ENCODE data around the gene NCAPG2. TPM values are rescaled to one million over a fixed set of nuclear protein-coding genes. Genes with fewer than 3 reads are reported as not detected.

NCAPG2 gene
- total and polyA plus RNA-seq, 2 experiments from 2014 or later, result 10.8 to 14.0 TPM

- TF ChIP-seq CTCF (IDR thresholded peaks at IDR 0.05; ENCODE audit: low read depth, low read length), result no peak
Measured at GRCh38 chr7:158729646-158730382, 25.2 kb upstream of the NCAPG2 start.

GRCh38 chr7:158728911-158729645, 24.5 kb upstream of the NCAPG2 start:
- DNase-seq (ENCODE audit: low read depth in 1 of 2, low spot score in 1 of 2), result no peak
- no peaks in the 10 kb centered on the region for H3K4me1 ChIP-seq (ENCODE audit: low read depth)
- H3K9me3 ChIP-seq (ENCODE audit: low read depth), result no peaks in the 10 kb centered on the region
- H3K27ac ChIP-seq, result no peak overlapping the region
- H3K27me3 ChIP-seq, result no peaks in the 10 kb centered on the region
- no peak overlapping the region for H3K4me3 ChIP-seq
- H3K36me3 ChIP-seq, result peaks cover 9% of the 10 kb centered on the region
- no peak for TF ChIP-seq CTCF (IDR thresholded peaks at IDR 0.05; ENCODE audit: low read depth, low read length)

More at GRCh38 chr7:158729646-158730382, 25.2 kb upstream of the NCAPG2 start:
- no peak for DNase-seq (ENCODE audit: low read depth in 1 of 2, low spot score in 1 of 2)
- no peaks in the 10 kb centered on the region for H3K27me3 ChIP-seq
- no peak overlapping the region for H3K27ac ChIP-seq
- H3K4me1 ChIP-seq (ENCODE audit: low read depth), result no peaks in the 10 kb centered on the region
- no peak overlapping the region for H3K4me3 ChIP-seq
- H3K36me3 ChIP-seq, result peaks cover 9% of the 10 kb centered on the region
- no peaks in the 10 kb centered on the region for H3K9me3 ChIP-seq (ENCODE audit: low read depth)

GRCh38 chr7:158727690-158728089, 23.1 kb upstream of the NCAPG2 start:
- no peaks in the 10 kb centered on the region for H3K27me3 ChIP-seq
- H3K36me3 ChIP-seq, result peaks cover 1% of the 10 kb centered on the region
- H3K9me3 ChIP-seq (ENCODE audit: low read depth), result no peaks in the 10 kb centered on the region
- no peak for TF ChIP-seq CTCF (IDR thresholded peaks at IDR 0.05; ENCODE audit: low read depth, low read length)
- no peak overlapping the region for H3K27ac ChIP-seq
- no peak overlapping the region for H3K4me3 ChIP-seq
- no peaks in the 10 kb centered on the region for H3K4me1 ChIP-seq (ENCODE audit: low read depth)
- DNase-seq (ENCODE audit: low read depth in 1 of 2, low spot score in 1 of 2), result no peak

- Histone ChIP-seq H3K36me3 (no peaks in the 10 kb centered on the region), H3K9me3 (ENCODE audit: low read depth) (no peaks in the 10 kb centered on the region), H3K27me3 (no peaks in the 10 kb centered on the region), H3K4me3 (no peak overlapping the region), H3K4me1 (ENCODE audit: low read depth) (no peaks in the 10 kb centered on the region), H3K27ac (no peak overlapping the region)
- DNase-seq (ENCODE audit: low read depth in 1 of 2, low spot score in 1 of 2), result no peak
- TF ChIP-seq CTCF (IDR thresholded peaks at IDR 0.05; ENCODE audit: low read depth, low read length), result no peak
Measured at GRCh38 chr7:158726277-158726807, 21.7 kb upstream of the NCAPG2 start.

DNA sequence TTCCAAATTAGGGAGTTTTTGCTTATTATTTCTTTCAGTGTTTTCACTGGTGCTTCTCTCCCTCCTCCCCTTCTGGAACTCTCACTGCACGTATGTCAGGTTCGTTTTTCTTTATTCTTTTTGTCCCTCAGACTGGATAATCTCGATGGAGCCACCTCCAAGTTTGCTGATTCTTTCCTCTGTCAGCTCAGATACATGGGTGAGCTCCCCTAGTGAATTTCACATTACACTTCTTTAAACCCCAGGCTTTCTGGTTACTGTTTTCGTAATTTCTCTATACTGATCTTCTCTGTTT, 20.8 kb upstream of the NCAPG2 start:
- Histone ChIP-seq H3K27me3 (no peaks in the 10 kb centered on the region), H3K36me3 (no peaks in the 10 kb centered on the region), H3K9me3 (ENCODE audit: low read depth) (no peaks in the 10 kb centered on the region), H3K27ac (no peak overlapping the region), H3K4me1 (ENCODE audit: low read depth) (no peaks in the 10 kb centered on the region), H3K4me3 (no peak overlapping the region)
- no peak for DNase-seq (ENCODE audit: low read depth in 1 of 2, low spot score in 1 of 2)
- TF ChIP-seq CTCF (IDR thresholded peaks at IDR 0.05; ENCODE audit: low read depth, low read length), result no peak

All from cardiac muscle cell (in vitro differentiated cells and primary cell).